Measurements from ENCODE around the gene ZNF892. TPM values are rescaled to one million over a fixed set of nuclear protein-coding genes. Genes with fewer than 3 reads are reported as not detected.

The ZNF892 gene
- total RNA-seq, 2 donors from 2014 or later = 14.7 to 16.7 TPM

DNA sequence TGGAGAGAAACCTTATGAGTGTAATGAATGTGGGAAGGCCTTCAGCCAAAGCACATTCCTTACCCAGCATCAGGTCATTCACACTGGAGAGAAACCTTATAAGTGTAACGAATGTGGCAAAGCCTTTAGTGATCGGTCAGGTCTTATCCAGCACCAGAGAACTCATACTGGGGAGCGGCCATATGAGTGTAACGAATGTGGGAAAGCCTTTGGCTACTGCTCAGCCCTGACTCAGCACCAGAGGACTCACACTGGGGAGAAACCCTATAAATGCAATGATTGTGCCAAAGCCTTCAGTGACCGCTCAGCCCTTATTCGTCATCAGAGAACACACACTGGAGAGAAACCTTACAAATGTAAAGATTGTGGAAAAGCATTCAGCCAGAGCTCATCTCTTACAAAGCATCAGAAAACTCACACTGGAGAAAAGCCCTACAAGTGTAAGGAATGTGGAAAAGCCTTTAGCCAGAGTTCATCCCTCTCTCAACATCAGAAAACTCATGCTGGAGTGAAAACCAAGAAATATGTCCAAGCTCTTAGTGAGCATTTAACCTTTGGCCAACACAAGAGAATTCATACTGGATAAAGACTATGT is 7.8 kb downstream of the ZNF892 start:
- TF ChIP-seq, protein P1, sequence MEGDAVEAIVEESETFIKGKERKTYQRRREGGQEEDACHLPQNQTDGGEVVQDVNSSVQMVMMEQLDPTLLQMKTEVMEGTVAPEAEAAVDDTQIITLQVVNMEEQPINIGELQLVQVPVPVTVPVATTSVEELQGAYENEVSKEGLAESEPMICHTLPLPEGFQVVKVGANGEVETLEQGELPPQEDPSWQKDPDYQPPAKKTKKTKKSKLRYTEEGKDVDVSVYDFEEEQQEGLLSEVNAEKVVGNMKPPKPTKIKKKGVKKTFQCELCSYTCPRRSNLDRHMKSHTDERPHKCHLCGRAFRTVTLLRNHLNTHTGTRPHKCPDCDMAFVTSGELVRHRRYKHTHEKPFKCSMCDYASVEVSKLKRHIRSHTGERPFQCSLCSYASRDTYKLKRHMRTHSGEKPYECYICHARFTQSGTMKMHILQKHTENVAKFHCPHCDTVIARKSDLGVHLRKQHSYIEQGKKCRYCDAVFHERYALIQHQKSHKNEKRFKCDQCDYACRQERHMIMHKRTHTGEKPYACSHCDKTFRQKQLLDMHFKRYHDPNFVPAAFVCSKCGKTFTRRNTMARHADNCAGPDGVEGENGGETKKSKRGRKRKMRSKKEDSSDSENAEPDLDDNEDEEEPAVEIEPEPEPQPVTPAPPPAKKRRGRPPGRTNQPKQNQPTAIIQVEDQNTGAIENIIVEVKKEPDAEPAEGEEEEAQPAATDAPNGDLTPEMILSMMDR (conservative IDR thresholded peaks at IDR 0.05) = no peak
- no peak overlapping the region for H3K9ac ChIP-seq (ENCODE audit: extremely low read depth, low read length, poor library complexity, severe bottlenecking)
- Mint-ChIP-seq H3K27ac (no peak overlapping the region), H3K4me1 (no peaks in the 10 kb centered on the region), H3K27me3 (ENCODE audit: insufficient read depth) (no peaks in the 10 kb centered on the region), H3K9me3 (peaks cover 98% of the 10 kb centered on the region), H3K36me3 (ENCODE audit: low read depth) (peaks cover 100% of the 10 kb centered on the region), H3K4me3 (no peak overlapping the region)
- peaks cover 99% of the 10 kb centered on the region for H3K9me3 ChIP-seq (ENCODE audit: control insufficient read depth, low read length)
- WGBS, 2 experiments (ENCODE audit: insufficient coverage in 1 of 2, insufficient read length in 1 of 2) = 84 to 93% methylated on average over 3 to 6 of the region's 6 CpGs
- no peaks in the 10 kb centered on the region for H3K4me1 ChIP-seq (ENCODE audit: control insufficient read depth, insufficient read depth, low read length)
- H3K27ac ChIP-seq (ENCODE audit: low read depth, low read length) = no peak overlapping the region
- no peak for DNase-seq
- H3K4me3 ChIP-seq (ENCODE audit: low read length) = peak overlapping the region; percentile 72
- peaks cover 88% of the 10 kb centered on the region for H3K36me3 ChIP-seq (ENCODE audit: control insufficient read depth, insufficient read depth, low read length)
- no peaks in the 10 kb centered on the region for H3K27me3 ChIP-seq (ENCODE audit: control insufficient read depth, insufficient read depth, low read length, poor library complexity, severe bottlenecking)

DNA sequence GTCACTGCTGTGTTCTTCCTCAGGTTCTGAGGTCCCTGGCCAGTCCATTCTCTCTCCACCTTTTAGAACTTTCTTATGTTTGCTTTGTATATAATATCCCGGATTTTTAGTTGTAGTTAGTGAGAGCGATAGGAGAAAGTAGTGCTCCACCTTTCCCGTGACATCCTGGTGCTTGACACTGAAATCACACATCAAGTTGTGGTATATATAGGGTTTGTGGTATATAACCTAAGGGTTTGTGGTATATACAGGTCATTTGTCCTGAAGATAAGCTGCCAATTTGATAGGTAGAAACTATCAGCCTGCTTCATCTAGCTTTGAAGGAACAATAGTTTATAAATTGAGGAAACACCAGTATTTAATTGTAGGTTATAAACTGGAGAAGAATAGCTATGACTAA is 13.1 kb downstream of the ZNF892 start:
- Mint-ChIP-seq H3K27me3 (ENCODE audit: insufficient read depth) (no peaks in the 10 kb centered on the region), H3K27ac (no peak overlapping the region), H3K9me3 (peaks cover 81% of the 10 kb centered on the region), H3K4me3 (no peak overlapping the region), H3K36me3 (ENCODE audit: low read depth) (peaks cover 83% of the 10 kb centered on the region), H3K4me1 (no peaks in the 10 kb centered on the region)
- no peak for DNase-seq
- Histone ChIP-seq H3K4me3 (ENCODE audit: low read length) (no peak overlapping the region), H3K4me1 (ENCODE audit: control insufficient read depth, insufficient read depth, low read length) (no peaks in the 10 kb centered on the region), H3K27ac (ENCODE audit: low read depth, low read length) (no peak overlapping the region), H3K27me3 (ENCODE audit: control insufficient read depth, insufficient read depth, low read length, poor library complexity, severe bottlenecking) (no peaks in the 10 kb centered on the region), H3K9ac (ENCODE audit: extremely low read depth, low read length, poor library complexity, severe bottlenecking) (no peak overlapping the region), H3K36me3 (ENCODE audit: control insufficient read depth, insufficient read depth, low read length) (peaks cover 51% of the 10 kb centered on the region), H3K9me3 (ENCODE audit: control insufficient read depth, low read length) (peaks cover 88% of the 10 kb centered on the region)
- TF ChIP-seq, protein P1 (conservative IDR thresholded peaks at IDR 0.05) = no peak
- 92 to 100% methylated on average over 2 to 3 of the region's 3 CpGs for WGBS, 2 experiments (ENCODE audit: insufficient coverage in 1 of 2, insufficient read length in 1 of 2)

DNA sequence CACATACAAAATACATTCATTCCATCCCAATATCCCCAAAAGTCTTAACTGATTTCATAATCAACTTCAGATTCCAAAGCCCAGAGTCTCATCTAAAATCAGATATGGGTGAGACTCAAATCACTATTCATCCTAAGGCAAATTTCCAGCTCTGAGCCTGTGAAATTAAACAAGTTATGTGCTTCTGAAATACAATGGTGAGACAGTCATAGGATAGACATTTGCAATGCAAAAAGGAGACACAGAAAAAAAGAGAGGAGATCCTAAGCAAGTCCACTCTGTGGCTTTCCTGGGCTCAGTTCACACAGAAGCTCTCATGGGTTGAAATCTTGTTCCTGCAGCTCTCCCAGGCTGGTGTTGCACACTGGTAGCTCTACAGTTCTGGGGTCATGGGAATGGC is 18.3 kb downstream of the ZNF892 start:
- H3K36me3 ChIP-seq (ENCODE audit: control insufficient read depth, insufficient read depth, low read length) = peaks cover 10% of the 10 kb centered on the region
- Mint-ChIP-seq H3K27ac (no peak overlapping the region), H3K4me3 (no peak overlapping the region), H3K9me3 (peaks cover 29% of the 10 kb centered on the region), H3K4me1 (no peaks in the 10 kb centered on the region), H3K36me3 (ENCODE audit: low read depth) (peaks cover 32% of the 10 kb centered on the region), H3K27me3 (ENCODE audit: insufficient read depth) (no peaks in the 10 kb centered on the region)
- H3K9me3 ChIP-seq (ENCODE audit: control insufficient read depth, low read length) = peaks cover 36% of the 10 kb centered on the region
- no peak for DNase-seq
- H3K27me3 ChIP-seq (ENCODE audit: control insufficient read depth, insufficient read depth, low read length, poor library complexity, severe bottlenecking) = no peaks in the 10 kb centered on the region
- H3K4me1 ChIP-seq (ENCODE audit: control insufficient read depth, insufficient read depth, low read length) = no peaks in the 10 kb centered on the region
- TF ChIP-seq, protein P1 (conservative IDR thresholded peaks at IDR 0.05) = no peak
- H3K27ac ChIP-seq (ENCODE audit: low read depth, low read length) = no peak overlapping the region
- no peak overlapping the region for H3K4me3 ChIP-seq (ENCODE audit: low read length)
- H3K9ac ChIP-seq (ENCODE audit: extremely low read depth, low read length, poor library complexity, severe bottlenecking) = no peak overlapping the region
